Stimulated activated naive CD4-positive, alpha-beta T cell treated with Interleukin-2 at 50 U/mL for 16 hours (primary cell): ENCODE data around the gene ZFY.
"Not testable (repeated sequence)": the region's sequence is repeated elsewhere in the genome, so short reads cannot be mapped to it uniquely, and the experiment has no call there.

ENCODE experiments used
- DNase-seq: peaks from one replicate; lab custom pipeline; 2025; lab: John Stamatoyannopoulos, UW

Gene ZFY

DNA sequence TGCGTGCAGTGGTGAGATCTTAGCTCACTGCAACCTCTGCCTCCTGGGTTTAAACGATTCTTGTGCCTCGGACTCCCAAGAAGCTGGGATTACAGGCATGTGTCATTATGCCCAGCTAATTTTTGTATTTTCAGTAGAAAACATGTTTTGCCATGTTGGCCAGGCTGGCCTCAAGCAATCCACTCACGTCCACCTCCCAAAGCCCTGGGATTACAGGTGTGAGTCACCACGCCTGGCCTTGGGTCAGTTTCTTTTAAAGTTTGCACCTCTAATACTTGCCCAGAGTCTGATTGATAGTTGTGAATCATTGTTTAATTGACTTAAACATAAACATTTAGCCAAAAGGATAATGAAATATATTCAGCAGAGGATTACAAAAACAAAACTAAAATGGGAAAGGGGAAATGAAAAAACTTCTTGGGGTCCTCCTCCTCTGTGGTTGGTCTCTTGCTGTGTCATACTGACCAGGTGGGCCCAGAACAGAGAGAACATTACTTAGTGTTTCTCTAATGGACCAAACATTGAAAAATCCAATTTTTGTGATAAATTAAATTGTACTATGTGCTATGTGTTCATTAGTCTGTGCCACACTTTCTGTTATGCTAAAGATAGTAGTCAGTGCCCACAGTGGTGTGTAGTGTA, 38.0 kb downstream of the ZFY start:
- no peak for DNase-seq

DNA sequence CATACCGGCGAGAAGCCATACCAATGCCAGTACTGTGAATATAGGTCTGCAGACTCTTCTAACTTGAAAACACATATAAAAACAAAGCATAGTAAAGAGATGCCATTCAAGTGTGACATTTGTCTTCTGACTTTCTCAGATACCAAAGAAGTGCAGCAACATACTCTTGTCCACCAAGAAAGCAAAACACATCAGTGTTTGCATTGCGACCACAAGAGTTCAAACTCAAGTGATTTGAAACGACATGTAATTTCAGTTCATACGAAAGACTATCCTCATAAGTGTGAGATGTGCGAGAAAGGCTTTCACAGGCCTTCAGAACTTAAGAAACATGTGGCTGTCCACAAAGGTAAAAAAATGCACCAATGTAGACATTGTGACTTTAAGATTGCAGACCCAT, 44.1 kb downstream of the ZFY start:
- DNase-seq: no peak

DNA sequence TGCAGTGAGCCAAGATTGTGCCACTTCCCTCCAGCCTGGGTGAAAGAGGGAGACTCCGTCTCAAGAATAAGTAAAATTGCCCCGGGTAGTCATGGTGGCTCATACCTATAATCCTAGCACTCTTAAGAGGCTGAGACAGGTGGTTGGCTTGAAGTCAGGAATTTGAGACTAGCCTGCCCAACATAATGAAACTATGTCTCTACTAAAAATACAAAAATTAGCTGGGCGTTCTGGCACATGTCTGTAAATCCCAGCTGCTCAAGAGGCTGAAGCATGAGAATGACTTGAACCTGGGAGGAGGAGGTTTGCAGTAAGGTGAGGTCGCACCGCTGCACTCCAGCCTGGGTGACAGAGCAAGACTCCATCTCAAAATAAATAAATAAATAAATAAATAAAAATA, 49.3 kb downstream of the ZFY start:
- no peak for DNase-seq

DNA sequence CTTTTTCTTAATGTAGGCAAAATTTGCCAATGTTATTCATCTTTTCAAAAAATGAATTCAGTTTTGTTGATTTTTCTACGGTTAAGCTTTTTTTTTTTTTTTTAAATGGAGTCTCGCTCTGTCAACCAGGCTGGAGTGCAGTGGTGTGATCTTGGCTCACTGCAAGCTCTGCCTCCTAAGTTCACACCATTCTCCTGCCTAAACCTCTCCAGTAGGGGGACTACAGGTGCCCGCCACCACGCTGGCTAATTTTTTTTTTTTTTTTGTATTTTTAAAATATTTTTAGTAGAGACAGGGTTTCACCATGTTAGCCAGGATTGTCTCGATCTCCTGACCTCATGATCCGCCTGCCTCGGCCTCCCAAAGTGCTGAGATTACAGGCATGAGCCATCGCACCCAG, 52.0 kb downstream of the ZFY start:
- not testable (repeated sequence) for DNase-seq

DNA sequence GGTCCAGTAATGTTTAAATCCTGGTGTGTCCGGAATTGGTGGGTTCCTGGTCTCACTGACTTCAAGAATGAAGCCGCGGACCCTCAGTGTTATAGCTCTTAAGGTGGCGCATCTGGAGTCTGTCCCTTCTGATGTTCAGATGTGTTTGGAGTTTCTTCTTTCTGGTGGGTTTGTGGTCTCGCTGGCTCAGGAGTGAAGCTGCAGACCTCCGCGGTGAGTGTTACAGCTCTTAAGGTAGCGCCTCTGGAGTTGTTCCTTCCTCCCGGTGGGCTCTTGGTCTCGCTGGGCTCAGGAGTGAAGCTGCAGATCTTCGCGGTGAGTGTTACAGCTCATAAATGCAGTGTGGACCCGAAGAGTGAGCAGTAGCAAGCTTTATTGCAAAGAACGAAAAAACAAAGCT, 62.2 kb downstream of the ZFY start:
- not testable (repeated sequence) for DNase-seq

DNA sequence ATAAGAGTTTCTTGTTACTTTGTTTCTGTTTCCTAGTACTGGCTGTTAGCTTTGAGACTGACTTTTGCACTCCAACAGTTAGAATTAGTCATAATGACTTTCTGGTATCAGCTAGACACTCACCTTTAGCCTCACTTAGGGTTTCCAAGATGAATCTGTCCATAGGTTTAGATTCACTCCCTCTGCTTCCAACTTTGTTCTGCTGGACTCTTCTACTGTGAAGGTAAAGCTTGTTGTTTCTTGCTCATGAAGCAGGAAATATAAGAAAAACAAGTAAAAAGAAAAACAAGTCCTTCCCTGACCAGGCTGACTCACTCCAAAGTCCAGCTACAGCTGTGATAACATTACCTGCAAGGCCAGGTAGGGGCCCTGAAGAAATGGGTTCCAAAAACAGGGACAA, 67.0 kb downstream of the ZFY start:
- DNase-seq: no peak

DNA sequence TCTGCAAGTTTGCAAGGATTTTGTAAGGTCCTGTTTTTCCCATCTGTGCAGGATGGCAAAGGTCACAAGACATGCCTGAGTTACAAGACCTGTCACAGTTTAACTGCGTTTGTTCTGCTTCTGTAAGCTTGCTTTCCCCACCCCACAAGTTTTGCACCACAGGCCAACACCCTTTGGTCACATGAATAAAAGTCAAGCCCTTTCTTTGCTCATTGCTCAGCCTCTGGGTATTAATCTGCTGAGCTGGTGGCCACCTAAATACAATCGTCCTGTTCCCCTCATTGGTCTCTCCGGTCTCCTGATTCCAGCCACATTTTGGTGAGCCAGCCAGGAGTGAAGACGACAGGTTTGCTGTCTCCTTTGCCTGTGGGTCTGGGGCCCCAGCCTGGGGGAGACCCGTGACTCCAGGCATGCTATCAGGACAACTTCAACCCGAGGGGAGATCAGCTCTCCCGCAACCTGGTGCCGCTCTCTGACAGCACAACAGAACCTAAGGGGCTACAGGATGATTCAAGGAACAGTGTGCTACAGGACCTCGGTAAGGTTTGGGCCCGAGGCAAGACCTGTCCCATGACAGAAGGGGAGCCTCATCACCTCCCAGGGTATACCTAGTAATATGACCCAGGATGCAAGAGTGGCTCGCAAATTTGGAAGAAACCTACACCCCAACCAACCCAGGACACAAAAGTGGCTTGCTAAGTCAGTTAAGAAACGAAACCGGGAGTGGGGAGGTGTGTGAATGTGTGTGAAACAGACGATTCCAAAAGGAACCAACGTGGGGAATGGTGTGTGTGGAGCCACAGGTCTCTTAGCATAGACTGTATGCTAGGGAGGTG, 67.7 kb downstream of the ZFY start:
- no peak for DNase-seq

DNA sequence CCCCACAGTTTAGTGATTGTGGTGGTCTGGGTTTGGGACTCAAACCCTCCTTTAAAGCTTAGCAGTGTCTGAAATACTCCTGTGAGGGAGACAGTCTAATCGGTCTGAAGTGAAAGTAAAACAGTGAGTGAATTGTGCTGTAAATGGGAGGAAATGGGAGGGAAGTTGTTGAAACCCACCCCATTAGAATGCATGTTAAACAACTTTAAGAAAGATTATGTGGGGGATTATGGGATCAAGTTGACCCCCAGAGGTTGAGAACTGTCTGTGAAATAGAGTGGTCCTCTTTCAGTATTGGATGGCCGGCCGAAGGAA, 68.3 kb downstream of the ZFY start:
- DNase-seq: no peak

DNA sequence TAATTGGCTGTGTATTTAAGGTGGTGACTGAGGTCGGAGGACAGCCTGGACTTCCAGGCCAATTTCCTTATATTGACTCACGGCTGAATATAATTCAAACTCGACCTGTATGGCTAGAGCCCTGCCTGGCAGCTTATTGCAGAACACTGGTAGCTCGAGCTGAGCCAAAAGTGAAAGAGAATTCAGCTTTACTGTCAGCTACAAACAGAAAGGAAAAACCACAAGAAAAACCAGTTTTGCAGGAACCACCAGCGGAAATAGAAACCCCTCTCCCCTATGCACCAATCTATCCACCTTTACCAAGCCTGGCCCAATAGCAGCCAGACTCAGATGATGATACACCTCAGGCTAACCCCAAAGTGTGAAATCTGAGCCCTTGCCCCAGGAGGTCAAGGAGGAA, 68.7 kb downstream of the ZFY start:
- DNase-seq: no peak

DNA sequence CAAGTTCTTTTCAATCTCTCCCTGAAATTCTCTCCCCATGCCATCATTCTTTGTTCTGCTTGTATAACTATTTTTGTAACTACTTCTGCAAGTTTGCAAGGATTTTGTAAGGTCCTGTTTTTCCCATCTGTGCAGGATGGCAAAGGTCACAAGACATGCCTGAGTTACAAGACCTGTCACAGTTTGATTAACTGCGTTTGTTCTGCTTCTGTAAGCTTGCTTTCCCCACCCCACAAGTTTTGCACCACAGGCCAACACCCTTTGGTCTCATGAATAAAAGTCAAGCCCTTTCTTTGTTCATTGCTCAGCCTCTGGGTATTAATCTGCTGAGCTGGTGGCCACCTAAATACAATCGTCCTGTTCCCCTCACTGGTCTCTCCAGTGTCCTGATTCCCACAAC, 70.8 kb downstream of the ZFY start:
- not testable (repeated sequence) for DNase-seq

DNA sequence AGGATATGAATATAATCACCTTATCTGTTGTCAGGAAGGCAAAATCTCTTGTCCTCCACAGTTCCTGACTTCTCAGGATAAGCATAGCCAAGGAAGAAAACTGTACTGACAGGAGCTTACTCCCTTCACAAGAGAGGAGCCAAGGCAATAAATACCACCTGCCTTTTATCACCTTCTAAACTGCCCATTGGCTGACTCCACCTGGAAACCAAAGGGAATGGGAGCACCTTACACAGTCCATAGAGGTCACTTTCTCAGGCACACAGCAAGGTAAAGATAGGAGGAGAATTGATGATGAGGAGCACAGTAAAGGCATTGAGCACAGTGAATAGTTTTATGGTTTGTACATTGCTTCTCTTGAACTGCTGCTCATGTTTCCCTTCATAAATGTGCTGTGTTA, 72.8 kb downstream of the ZFY start:
- no peak for DNase-seq

DNA sequence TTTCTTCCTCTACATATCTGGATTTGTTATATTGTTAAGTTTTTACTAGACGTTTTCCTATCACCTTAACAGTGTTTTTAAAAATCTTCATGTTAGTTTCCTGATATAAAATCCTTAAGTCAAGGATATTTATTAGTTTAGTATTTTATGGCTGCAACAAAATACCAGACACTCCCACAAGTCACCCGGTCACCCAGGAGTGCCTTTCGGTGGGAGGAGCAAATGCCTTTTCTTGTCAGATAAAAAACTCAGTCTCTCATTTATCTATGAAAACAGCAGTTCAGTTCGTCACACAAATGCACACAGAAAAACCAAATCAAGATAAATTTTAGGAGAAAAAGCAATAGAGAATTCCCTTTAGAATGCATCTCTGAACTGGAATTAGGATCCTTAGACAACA, 77.0 kb downstream of the ZFY start:
- DNase-seq: no peak

DNA sequence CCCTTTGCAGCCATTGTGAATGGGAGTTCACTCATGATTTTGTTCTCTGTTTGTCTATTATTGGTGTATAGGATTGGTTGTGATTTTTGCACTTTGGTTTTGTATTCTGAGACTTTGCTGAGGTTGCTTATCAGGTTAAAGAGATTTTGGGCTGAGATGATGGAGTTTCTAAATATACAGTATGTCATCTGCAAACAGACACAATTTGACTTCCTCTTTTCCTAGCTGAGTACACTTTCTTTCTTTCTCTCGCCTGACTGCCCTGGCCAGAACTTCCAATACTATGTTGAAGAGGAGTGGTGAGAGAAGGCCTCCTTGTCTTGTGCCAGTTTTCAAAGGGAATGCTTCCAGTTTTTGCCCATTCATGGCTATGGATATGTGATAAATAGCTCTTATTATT, 81.4 kb downstream of the ZFY start:
- no peak for DNase-seq

DNA sequence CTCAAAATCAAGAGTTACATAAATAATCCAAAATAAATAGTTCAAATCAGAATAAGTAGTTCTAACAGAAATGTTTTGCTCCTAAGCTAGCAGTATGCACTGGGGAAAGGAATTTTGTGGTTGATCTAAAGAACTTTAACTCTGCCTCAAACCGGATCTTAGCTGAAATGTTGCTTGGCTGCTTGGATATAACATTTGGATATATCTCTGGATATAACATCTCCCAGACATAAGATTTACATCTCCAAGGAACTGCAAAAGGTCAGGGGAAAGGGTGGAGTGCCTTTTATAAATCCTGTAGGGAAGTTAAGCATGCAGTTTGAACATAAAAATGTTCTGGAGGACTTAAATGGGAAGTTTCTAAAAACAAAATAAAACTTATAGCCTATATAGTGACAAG, 83.4 kb downstream of the ZFY start:
- DNase-seq: no peak

DNA sequence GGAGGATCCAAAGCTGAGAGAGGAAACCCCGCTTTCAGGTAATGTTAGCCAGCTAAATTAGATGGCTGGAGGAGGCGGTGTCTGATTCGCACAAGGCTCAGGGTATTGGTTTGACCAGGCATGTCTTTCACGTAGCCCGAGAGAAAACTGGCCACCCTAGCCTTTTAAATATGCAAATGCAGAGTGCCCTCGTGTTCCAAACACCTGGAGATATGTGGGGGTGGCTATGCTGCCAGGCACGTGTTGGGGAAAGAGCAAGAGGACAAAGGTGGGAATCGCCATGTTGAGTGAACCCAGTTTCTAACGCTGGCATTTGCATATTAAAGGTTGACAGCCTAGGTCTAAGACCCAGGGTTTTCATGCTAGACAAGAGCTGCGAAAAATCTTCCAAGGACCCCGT, 84.4 kb downstream of the ZFY start:
- DNase-seq: no peak

DNA sequence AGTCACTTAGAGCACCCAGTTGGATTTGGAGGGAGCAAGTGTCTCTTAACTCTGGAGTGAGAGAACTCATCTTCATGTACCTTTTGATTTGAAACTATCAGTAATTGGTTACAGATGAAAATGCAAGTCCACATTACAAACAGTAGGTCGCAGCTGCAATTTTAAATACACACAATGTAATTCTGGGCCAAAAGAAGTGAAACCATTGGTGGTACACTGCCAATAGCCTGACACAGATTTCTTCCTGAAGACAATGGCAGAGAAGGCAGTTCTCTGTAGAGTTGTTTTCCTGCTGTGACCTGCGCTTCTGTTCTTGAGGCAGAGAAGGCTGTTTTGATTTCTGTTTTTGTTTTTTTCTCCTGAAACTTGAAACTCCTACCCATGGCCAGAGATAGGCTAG, 86.0 kb downstream of the ZFY start:
- DNase-seq: no peak

DNA sequence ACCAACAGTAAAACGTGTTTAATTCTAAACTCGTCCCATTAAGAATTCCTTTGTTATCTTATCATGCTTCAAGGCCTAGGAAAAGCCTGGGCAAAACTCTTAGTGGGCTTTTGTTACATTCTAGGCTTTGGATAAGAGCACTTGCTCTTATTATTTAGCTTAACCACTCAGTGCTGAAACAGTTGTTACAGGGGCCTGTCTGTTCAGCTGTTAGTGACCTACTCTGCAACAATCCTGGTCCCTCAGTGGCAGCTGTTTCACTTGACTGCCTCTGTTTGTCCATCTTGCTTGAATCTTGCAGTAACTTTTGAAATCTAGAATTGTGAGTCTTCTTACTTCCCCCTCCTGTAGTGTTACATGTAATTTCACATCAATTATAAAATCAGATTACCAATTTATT, 88.4 kb downstream of the ZFY start:
- DNase-seq: no peak

DNA sequence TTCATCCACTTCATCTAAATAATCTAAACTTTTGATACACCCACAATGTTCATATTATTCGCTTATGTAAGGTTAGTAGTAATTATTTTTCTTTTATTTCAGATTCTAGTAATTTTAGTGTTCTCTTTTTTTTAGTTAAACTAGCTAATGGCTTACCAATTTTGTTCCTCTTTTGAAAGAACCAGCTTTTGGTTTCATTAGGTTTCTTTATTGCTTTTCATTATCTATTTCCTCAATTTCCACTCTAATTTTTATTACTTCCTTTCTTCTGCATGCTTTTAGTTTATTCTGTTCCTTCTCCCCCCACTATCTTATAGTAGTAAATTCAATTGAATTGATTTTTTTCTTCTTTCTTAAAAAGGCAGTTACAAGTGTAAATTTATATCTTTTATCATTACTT, 90.2 kb downstream of the ZFY start:
- no peak for DNase-seq
